GM12878 (cell line): ENCODE data around the gene UBE2E2. TPM values are rescaled to one million over a fixed set of nuclear protein-coding genes. Genes with fewer than 3 reads are reported as not detected.

Experiments
- ATAC-seq: fragments of 200-7000 bp; cut with Tn5 transposase; 3 replicates; pipeline ENCODE4 v1.9.1; 2020; ENCODE audit warnings: mild to moderate bottlenecking, moderate library complexity
- BruUV-seq: library from RNA; stranded (reverse); fragments of 400-500 nt; replicated peaks from 2 replicates; lab custom pipeline; 2021; lab: Mats Ljungman, UMichigan
- CTCF ChIA-PET: fragments of 300-600 bp; sonication (Branson Sonifier 250); formaldehyde crosslinking; extraction: SDS; loops from one replicate; lab custom pipeline; 2021; ENCODE audit warnings: inconsistent platforms; lab: Yijun Ruan, JAX
- POLR2A ChIA-PET: fragments of 350-600 bp; formaldehyde crosslinking; extraction: SDS; loops from one replicate; lab custom pipeline; 2021; ENCODE audit warnings: inconsistent platforms; lab: Charles Lee
- RAD21 ChIA-PET: fragments of 300-600 bp; sonication (Branson Sonifier 250); formaldehyde crosslinking; loops from one replicate; lab custom pipeline; 2023; ENCODE audit warnings: antibody characterized with exemption; ENCODE audit not compliant: unreplicated experiment; lab: Charles Lee
- SMC1A ChIA-PET: fragments of 300-600 bp; sonication (Branson Sonifier 250); formaldehyde crosslinking; loops from one replicate; lab custom pipeline; 2023; ENCODE audit not compliant: unreplicated experiment, uncharacterized antibody; lab: Charles Lee
- DNase-seq: peaks from one replicate; pipeline ENCODE4 v3.0.0-alpha.2; 2011; ENCODE audit warnings: low read depth, low spot score
- FAIRE-seq: peaks from 3 replicates; lab custom pipeline; 2011; peaks lifted over from hg19 to GRCh38; lab: Jason Lieb, UNC
- H2AFZ ChIP-seq: 2 replicates; pipeline ENCODE4 v1.6.0; 2011; ENCODE audit warnings: low read depth, low read length, control low read depth; ENCODE audit not compliant: control insufficient read depth
- H3K27ac ChIP-seq: 2 replicates; pipeline ENCODE4 v1.5.1; 2011; ENCODE audit warnings: control low read depth; ENCODE audit not compliant: control insufficient read depth, insufficient read depth
- H3K27me3 ChIP-seq, 2 experiments: replicated peaks in 1 of 2; 2 replicates each; pipeline versions ENCODE4 v1.6.0 to v1.6.1; 2011; ENCODE audit warnings: low read length in 1 of 2; ENCODE audit not compliant: control insufficient read depth in 2 of 2, insufficient read depth in 2 of 2
- H3K36me3 ChIP-seq, 2 experiments: 2 replicates each; pipeline ENCODE4 v1.5.1; 2011; ENCODE audit warnings: low read length in 1 of 2; ENCODE audit not compliant: control insufficient read depth in 2 of 2, insufficient read depth in 2 of 2
- H3K4me1 ChIP-seq: 2 replicates; pipeline ENCODE4 v1.6.1; 2011; ENCODE audit warnings: mild to moderate bottlenecking, low read length, moderate library complexity, mixed read lengths; ENCODE audit not compliant: control insufficient read depth, insufficient read depth
- H3K4me2 ChIP-seq: 2 replicates; pipeline ENCODE4 v1.6.0; 2011; ENCODE audit warnings: control low read depth; ENCODE audit not compliant: control insufficient read depth, insufficient read depth
- H3K4me3 ChIP-seq: fragments of 200-600 bp; sonication (generic); 2 replicates; pipeline ENCODE4 v1.5.1; 2016
- H3K79me2 ChIP-seq: 2 replicates; pipeline ENCODE4 v1.6.0; 2011; ENCODE audit warnings: low read length; ENCODE audit not compliant: control insufficient read depth, insufficient read depth
- H3K9ac ChIP-seq: 2 replicates; pipeline ENCODE4 v1.8.0; 2011; ENCODE audit warnings: low read length, control low read depth, mixed read lengths; ENCODE audit not compliant: control insufficient read depth, insufficient read depth
- H3K9me3 ChIP-seq: replicated peaks from 3 replicates; pipeline ENCODE4 v1.5.1; 2011; ENCODE audit warnings: mild to moderate bottlenecking, low read length; ENCODE audit not compliant: control insufficient read depth, insufficient read depth
- H4K20me1 ChIP-seq: 2 replicates; pipeline ENCODE4 v1.6.0; 2011; ENCODE audit not compliant: control insufficient read depth, insufficient read depth
- FOXK2 ChIP-seq: fragments of 450-650 bp; IDR thresholded peaks from 2 replicates; pipeline ENCODE4 v1.6.1; 2017; ENCODE audit warnings: mild to moderate bottlenecking, moderate library complexity
- MTA3 ChIP-seq: IDR thresholded peaks from 2 replicates; pipeline ENCODE4 v1.6.1; 2012; ENCODE audit warnings: low read length, inconsistent platforms, borderline replicate concordance
- NFYB ChIP-seq: IDR thresholded peaks from 2 replicates; pipeline ENCODE4 v1.6.1; 2011; ENCODE audit warnings: low read depth, mild to moderate bottlenecking, low read length, improper control_type of control experiment, moderate library complexity; ENCODE audit not compliant: insufficient read depth
- NRF1 ChIP-seq: conservative IDR thresholded peaks from 2 replicates; pipeline ENCODE4 v1.6.1; 2011; ENCODE audit warnings: mild to moderate bottlenecking, low read depth, low read length, improper control_type of control experiment
- POU2F2 ChIP-seq: IDR thresholded peaks from 3 replicates; pipeline ENCODE4 v1.6.1; 2011; ENCODE audit warnings: low read depth, mild to moderate bottlenecking, low read length, borderline replicate concordance
- RUNX3 ChIP-seq: IDR thresholded peaks from 2 replicates; pipeline ENCODE4 v1.6.1; 2012; ENCODE audit warnings: low read length, inconsistent platforms
- SUZ12 ChIP-seq: fragments of 200-600 bp; sonication (generic); IDR thresholded peaks from one replicate; pipeline ENCODE4 v1.6.1; 2018; ENCODE audit warnings: antibody characterized with exemption, mild to moderate bottlenecking; ENCODE audit not compliant: unreplicated experiment
- ZNF207 ChIP-seq: fragments of 450-650 bp; IDR thresholded peaks from 2 replicates; pipeline ENCODE4 v1.6.1; 2014; ENCODE audit warnings: antibody characterized with exemption, mild to moderate bottlenecking, borderline replicate concordance
- WGBS: methylation state at CpG from one replicate; pipeline ENCODE4 v1.1.6; 2016; ENCODE audit warnings: low lambda C conversion rate; ENCODE audit not compliant: insufficient replicate concordance, insufficient coverage; ENCODE audit errors: missing lambda C conversion rate; 5-methylcytosine and 5-hydroxymethylcytosine counted together
- in situ Hi-C: fragments of 300-500 bp; cut with MboI; formaldehyde crosslinking; loops from 9 replicates; pipeline ENCODE4 v1.14.3; 2018; ENCODE audit warnings: mixed read lengths
- intact Hi-C: fragments of 100-400 bp; cut with micrococcal nuclease; formaldehyde crosslinking; loops from one replicate; pipeline ENCODE4 v1.14.2; 2022; ENCODE audit not compliant: unreplicated experiment
- polyA plus RNA-seq, 11 experiments: library from polyadenylated mRNA; depleted of rRNA in 4 of 11; unstranded in 6 of 11; stranded (reverse) in 5 of 11; fragments of >200 nt; fragmentation: Nextera tagmentation in 4 of 11; fragmentation: Illumina TruSeq in 1 of 11; extraction: Ambion mirVana in 4 of 11; extraction: Trizol in 1 of 11; gene quantifications; 1 replicate in 1 of 11; 2 replicates in 10 of 11; pipeline versions ENCODE4 v1.2.1 to v1.2.3, GENCODE V29; 2011 to 2016; ENCODE audit warnings: inconsistent platforms in 2 of 11, missing spikeins in 2 of 11, low read depth in 1 of 11
- total RNA-seq, 4 experiments: library from RNA; depleted of rRNA in 3 of 4; stranded (reverse); fragments of >200 nt in 3 of 4; fragmentation: Illumina TruSeq in 1 of 4; extraction: Trizol in 1 of 4; gene quantifications; 2 replicates each; pipeline versions ENCODE4 v1.2.1 to v1.2.3, GENCODE V29; 2013 to 2021

The UBE2E2 gene
- total and polyA plus RNA-seq, 10 of the 15 experiments (the other 5 are each of a cell fraction or from before 2014, with no cell fraction given) = 8.7 to 71.0 (median 36.4) TPM

GRCh38 chr3:23165571-23165970, 37.6 kb upstream of the UBE2E2 start (continued):
- TF ChIP-seq NFYB (no peak), RUNX3 (no peak), MTA3 (no peak), NRF1 (no peak), FOXK2 (no peak)

GRCh38 chr3:23166276-23166675, 36.9 kb upstream of the UBE2E2 start:
- 75% methylated on average over 3 of the region's 3 CpGs for WGBS
- in situ Hi-C loops (no loop called here), intact Hi-C loops (no loop called here)
- RAD21 ChIA-PET = interaction anchor here (0.9 to 1.0 kb wide), 2 partner anchors 36 to 59 kb away, joined by 3 read pairs; no protein-coding TSS in a partner anchor
- H3K27me3 ChIP-seq = no peaks in the 10 kb centered on the region
- no peak for ATAC-seq
- SMC1A ChIA-PET = interaction anchor here (1.0 to 2.6 kb wide), 7 partner anchors 9 to 231 kb away, joined by 3 to 12 read pairs (median 4); no protein-coding TSS in a partner anchor
- no peaks in the 10 kb centered on the region for H3K36me3 ChIP-seq
- H3K79me2 ChIP-seq = no peaks in the 10 kb centered on the region
- H3K4me2 ChIP-seq = no peak overlapping the region
- FAIRE-seq = no peak
- H3K9me3 ChIP-seq = no peaks in the 10 kb centered on the region
- BruUV-seq = no TSS peak
- TF ChIP-seq ZNF207 = no peak
- TF ChIP-seq POU2F2 = no peak
- TF ChIP-seq SUZ12 = no peak
- H3K27ac ChIP-seq = no peak overlapping the region
- no peaks in the 10 kb centered on the region for H4K20me1 ChIP-seq
- H3K9ac ChIP-seq = no peak overlapping the region
- H3K4me1 ChIP-seq = peaks cover 29% of the 10 kb centered on the region
- POLR2A ChIA-PET = no interaction called here
- no peak overlapping the region for H2AFZ ChIP-seq
- no peak for DNase-seq
- CTCF ChIA-PET = interaction anchor here (1.0 kb wide), 1 partner anchor 12 kb away, joined by 3 read pairs; no protein-coding TSS in a partner anchor
- no peak overlapping the region for H3K4me3 ChIP-seq
